GM21515 (cell line): ENCODE results near the gene RAB40A.
"Not testable (repeated sequence)": the region's sequence is repeated elsewhere in the genome, so short reads cannot be mapped to it uniquely, and the experiment has no call there.

ENCODE experiments used
- ATAC-seq: cut with Tn5 transposase; IDR thresholded peaks from one replicate; pipeline ENCODE4 v1.9.1; 2021; ENCODE audit not compliant: unreplicated experiment

RAB40A gene

DNA sequence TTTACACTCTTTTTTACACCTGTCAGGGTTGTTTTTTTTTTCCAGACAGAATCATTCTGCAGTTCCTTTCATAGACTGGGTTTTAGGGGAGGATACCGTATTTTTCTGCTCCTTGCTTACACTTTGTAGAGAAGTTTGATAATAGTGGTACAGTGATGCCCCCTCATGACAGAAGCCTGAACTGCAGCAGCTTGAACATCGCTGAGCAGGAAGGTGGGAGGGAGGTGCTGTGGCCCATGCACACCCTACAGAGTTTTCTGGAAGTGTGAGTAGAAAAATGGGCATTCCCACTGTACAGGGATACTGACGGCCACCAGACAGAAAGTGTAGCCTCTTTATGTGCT lies 54.5 kb downstream of the RAB40A start:
- peak; percentile 96 for ATAC-seq

DNA sequence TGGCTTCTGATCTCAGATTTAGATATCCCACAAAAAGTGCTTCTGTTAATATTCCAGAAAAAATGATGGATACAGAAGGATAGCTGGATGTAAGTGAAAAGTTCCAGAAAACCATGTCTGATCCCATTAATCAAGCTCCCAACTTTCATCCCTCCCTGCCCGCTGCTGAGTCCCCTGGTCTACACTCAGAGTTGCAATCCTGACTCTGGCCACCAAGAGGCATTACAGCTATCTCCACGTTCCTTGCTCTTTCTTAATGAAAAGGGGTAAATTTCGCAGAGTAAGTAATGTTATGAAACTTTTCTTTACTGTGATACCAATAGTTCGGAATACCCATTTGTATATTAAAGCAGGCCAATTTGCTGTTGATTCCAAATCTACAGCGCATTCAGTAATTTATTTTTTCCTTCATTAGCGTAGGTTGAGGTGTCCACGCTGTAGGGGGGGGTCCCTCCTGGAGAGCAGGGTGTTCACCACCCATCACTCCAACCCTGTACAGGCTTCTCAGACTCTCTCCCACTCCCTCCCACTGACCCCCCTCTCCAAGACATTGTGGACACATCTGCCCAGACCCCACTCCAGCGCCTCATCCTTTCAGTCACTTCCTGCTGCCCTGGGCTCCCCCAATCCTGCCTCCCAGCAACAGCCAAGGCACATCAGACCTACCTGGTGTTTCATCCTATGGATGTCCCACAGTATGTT lies 55.1 kb downstream of the RAB40A start:
- peak; percentile 76 for ATAC-seq

DNA sequence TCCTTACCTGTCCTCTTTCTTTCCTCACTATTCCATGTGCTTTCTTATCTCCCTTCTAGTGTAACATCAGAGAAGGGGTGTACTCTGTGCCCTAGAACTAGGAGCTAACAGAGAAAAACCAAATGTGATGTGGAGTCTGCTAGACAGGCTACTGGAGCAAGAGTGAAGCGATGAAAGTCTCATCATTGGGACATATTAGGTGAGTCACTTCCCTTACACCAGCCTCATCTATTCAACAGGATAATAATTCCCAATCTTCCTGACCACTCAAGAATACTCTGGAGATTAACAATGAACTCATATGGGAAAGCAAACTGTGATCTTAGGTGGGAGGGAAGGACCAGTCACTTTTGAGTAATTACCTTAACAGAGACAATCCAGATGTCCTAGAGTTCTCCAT lies 58.1 kb downstream of the RAB40A start:
- ATAC-seq: no peak

DNA sequence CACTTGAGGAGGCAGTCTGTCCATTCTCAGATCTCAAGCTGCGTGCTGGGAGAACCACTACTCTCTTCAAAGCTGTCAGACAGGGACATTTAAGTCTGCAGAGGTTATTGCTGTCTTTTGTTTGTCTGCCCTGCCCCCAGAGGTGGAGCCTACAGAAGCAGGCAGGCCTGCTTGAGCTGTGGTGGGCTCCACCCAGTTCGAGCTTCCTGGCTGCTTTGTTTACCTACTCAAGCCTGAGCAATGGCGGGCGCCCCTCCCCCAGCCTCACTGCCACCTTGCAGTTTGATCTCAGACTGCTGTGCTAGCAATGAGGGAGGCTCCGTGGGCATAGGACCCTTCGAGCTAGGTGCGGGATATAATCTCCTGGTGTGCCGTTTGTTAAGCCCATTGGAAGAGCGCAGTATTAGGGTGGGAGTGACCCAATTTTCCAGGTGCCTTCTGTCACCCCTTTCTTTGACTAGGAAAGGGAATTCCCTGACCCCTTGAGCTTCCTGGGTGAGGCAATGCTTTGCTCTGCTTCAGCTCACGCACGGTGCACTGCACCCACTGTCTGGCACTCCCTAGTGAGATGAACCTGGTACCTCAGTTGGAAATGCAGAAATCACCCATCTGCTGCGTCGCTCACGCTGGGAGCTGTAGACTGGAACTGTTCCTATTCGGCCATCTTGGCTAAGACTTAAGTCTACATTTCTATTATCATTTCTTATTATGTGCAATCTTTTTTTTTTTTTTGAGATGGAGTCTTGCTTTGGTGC lies 59.1 kb downstream of the RAB40A start:
- not testable (repeated sequence) for ATAC-seq

DNA sequence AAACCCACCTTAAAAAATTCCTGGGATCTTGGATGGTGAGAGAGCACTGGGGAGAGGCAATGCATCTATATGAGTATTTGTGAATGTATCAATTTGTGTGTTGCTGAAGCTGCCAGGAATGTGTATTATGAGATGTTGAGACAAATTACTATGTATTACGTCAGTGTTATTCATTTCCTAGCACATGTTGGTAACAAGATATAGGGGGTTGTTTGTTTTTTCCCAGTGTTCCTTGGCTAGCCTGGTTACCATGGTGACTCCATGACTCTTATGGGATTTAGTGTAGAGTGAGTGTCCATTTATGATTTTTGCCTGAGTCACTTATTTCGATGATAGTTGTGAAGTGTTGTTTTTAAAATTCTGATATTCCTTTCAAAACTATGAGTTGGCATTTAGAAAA lies 65.6 kb downstream of the RAB40A start:
- ATAC-seq: no peak
